ENCODE measurements around the gene NDUFB6. TPM values are rescaled to one million over a fixed set of nuclear protein-coding genes. Genes with fewer than 3 reads are reported as not detected.

Gene NDUFB6
- 82.9 to 115 TPM (median 93.5 TPM) in 5 replicates for total RNA-seq (2022; extraction: Qiagen RNA extraction)

DNA sequence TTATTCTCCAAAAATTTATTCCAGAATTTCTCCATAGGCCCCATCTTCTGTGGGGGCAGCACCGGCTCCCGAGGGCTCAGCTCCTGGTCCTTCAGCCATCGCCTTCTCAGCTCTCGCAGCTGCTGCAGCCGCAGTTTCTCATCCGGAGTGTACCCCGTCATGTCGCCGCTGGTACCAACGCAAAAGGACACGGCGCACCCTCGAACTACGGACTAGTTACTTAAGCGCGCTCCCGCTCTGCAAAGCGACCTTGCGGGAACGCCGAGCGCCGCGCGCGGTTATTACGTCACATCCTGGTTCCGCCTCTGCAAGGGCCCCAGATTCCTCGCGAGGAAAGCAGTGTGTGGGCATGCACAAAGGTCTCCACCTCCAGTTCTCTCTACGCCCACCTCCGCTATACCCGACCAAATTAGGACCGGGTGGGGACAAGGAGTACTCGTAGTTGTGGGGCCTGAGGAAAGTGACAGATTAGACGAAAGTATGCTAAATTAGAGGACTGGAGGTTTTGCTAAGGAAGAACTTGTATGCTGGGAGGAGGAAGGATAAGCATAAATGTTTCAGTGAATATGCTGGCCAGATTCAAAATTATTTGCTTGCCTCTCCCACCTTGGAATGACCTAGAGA is at the start of gene NDUFB6:
Gene NDUFB6, minus strand, starts transcription at position 260 of the 624 bp plus-strand sequence. Its CDS starts 99 bp downstream, at position 161.

GRCh38 chr9:32552172-32552872 is 20.6 kb downstream of the NDUFB6 start, which contains the start of the genes SMIM27 and TOPORS:
Gene SMIM27, plus strand, starts transcription at chr9:32552327. Its CDS starts 108 bp downstream, at chr9:32552435.
Gene TOPORS, minus strand, starts transcription at chr9:32552586. Its CDS starts 150 bp downstream, at chr9:32552436.

DNA sequence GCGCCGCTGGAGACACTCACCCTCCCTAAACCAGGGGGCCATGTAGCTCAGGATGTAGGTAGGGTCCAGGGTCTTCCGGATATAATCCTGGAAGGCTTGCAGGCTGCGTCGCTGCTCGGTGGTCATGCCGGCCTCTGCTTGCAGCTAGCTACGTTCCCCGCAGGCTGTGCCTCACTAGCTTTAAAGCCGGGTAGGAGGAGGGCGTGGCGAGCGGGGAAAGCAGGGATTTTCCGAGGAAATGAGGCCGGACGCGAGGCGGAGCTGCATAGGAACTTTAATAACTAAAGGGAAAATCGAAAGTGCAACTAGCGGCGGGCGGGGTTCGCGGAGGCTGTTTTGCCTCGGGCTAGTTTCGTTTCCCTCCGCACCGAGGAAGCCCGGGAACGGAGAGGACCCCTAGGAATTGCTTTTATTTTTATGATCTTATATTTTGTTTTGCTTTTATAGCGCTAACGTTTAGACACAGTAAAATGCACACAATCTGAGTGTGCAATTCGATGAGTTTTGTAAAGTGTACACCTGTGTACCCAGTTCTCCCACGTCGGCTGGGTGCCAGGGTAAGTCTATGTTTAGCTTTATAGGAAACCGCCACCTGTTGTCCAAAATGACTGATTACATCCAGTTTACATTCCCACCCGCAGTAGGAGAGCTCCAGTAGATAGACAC is 46.8 kb downstream of the NDUFB6 start, which contains the start of gene RIGI:
Gene RIGI, minus strand, starts transcription at position 156 of the 666 bp plus-strand sequence. Its CDS starts 30 bp downstream, at position 126.

Other genes with a start within 250 kb of the NDUFB6 start
- gene ACO1, start 188.5 kb downstream of the NDUFB6 start, total RNA-seq (2022; extraction: Qiagen RNA extraction) = 24.3 to 31.6 TPM (median 30.0 TPM) in 5 replicates
- gene RIGI, start 47.0 kb downstream of the NDUFB6 start, total RNA-seq (2022; extraction: Qiagen RNA extraction) = 2.5 to 2.9 TPM (median 2.6 TPM) in 5 replicates
- 11.7 to 14.1 TPM (median 13.3 TPM) in 5 replicates for gene SMIM27, start 20.8 kb downstream of the NDUFB6 start, total RNA-seq (2022; extraction: Qiagen RNA extraction)
- gene TOPORS, start 20.6 kb downstream of the NDUFB6 start, total RNA-seq (2022; extraction: Qiagen RNA extraction) = 11.8 to 14.7 TPM (median 13.9 TPM) in 5 replicates
- 0.01 TPM in 2 of 5 replicates, not detected in the others for gene TAF1L, start 62.5 kb upstream of the NDUFB6 start, total RNA-seq (2022; extraction: Qiagen RNA extraction)
- gene TMEM215, start 210.4 kb upstream of the NDUFB6 start, total RNA-seq (2022; extraction: Qiagen RNA extraction) = 0.02 TPM in 3 of 5 replicates, not detected in the others

Measured in A549 treated with dexamethasone at 1 μM for 4 hours (cell line).